Measurements from ENCODE around the gene AHCYL2.
"Not testable (repeated sequence)": the region's sequence is repeated elsewhere in the genome, so short reads cannot be mapped to it uniquely, and the experiment has no call there.

AHCYL2 gene

DNA sequence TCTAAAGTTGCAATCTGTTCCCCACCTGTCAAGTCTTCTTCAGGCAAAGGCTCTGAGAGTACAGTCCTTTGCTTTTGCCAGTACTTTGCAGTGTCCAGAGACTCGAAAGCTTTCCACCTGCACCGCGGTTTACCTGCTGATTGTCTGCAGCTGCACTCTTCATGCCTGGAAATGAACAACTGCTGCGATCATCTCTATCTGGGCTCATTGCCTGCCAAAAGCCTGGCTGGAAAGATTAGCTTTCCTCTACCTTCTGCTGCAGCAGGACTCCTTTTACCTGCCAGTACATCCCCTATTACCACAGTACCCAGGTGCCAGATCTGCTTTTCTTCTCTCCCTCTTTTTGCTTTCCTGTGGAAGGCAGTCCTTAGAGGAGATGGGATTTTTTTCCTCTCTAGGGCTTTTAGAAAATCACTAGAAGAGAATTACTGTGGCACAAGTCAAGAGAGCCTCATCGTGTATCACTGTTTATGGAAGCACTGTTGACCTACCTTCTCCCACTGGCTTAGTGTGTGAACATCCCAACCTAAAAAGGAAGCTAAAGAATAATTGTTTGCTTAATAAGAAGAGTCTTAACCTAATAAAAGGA, 211.6 kb downstream of the AHCYL2 start:
- no peak overlapping the region for H3K4me3 ChIP-seq (ENCODE audit: low read depth, low read length)
- DNase-seq (ENCODE audit: low read depth), result no peak

DNA sequence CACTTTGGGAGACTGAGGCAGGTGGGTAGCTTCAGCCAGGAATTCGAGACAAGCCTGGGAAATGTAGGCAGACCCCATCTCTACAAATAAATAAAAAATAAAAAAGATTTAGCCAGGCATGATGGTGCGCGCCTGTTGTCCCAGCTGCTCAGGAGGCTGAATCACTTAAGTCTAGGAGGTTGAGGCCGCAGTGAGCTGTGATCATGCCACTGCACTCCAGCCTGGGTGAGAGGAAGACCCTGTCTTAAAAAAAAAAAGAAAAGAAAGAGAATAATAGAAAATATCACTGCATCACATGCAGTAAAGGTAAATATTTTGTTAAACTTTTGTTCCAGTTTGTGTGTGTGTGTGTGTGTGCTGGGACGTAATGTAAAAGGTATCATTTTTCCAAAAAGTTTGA, 212.4 kb downstream of the AHCYL2 start:
- H3K4me3 ChIP-seq (ENCODE audit: low read depth, low read length), result no peak overlapping the region
- no peak for DNase-seq (ENCODE audit: low read depth)

DNA sequence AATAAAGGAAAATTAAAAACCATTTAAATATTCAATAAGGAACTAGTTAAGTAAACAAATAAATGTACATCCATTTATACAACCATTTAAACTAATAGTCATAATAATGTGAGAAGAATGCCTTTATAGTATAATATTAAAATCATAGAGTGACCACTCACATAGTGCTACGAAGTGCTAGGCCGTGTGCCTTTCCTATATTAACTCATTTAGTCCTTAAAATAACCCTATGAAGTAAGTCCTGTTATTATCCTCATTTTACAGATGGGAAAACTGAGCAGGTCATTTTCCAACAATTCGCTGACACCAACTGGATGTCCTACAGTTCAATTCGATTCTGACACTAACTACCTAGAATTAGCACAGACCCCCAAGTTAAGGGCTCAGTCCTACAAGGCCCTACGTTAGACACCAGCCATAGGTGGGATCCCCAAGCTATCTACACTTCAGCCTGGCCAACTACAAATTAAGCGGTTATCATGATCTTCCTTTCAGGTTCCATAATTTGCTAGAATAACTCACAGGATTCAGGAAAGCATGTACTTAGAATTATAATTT, 213.5 kb downstream of the AHCYL2 start:
- DNase-seq (ENCODE audit: low read depth), result no peak
- no peak overlapping the region for H3K4me3 ChIP-seq (ENCODE audit: low read depth, low read length)

DNA sequence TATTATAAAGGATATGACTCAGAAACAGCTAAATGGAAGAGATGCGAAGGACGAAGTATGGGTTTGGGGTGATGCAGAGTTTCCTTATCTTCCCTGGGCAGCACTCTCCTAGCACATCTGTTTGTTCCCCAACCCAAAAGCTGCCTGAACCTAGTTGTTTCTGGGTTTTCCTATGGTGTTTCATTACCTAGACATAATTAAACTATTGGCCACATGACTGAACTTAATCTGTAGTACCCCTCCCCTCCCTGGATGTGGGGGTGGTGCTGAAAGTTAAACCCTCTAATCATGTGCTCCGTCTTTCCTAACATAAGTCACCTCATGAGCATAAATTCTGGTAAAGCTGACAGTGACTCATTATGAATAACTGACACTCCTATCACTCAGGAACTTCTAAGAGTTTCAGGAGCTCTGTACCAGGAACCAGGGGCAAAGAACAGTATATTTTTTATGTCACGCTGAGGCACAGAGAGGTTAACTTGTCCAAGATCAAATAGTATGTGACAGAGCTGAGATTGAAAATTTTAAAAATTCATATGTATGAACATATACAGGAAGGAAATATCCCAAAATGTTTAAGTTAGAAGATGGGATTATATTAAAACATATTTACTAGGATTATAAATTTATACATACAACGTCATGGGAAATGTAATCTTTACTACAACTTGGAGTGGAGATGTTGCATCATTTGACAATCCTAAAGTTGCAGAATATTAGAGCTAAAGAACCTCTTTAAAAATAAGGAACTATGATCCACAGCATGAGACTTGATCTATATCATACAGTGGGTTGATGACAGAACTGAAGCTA, 214.2 kb downstream of the AHCYL2 start:
- H3K4me3 ChIP-seq (ENCODE audit: low read depth, low read length), result no peak overlapping the region
- DNase-seq (ENCODE audit: low read depth), result peak; percentile 34

DNA sequence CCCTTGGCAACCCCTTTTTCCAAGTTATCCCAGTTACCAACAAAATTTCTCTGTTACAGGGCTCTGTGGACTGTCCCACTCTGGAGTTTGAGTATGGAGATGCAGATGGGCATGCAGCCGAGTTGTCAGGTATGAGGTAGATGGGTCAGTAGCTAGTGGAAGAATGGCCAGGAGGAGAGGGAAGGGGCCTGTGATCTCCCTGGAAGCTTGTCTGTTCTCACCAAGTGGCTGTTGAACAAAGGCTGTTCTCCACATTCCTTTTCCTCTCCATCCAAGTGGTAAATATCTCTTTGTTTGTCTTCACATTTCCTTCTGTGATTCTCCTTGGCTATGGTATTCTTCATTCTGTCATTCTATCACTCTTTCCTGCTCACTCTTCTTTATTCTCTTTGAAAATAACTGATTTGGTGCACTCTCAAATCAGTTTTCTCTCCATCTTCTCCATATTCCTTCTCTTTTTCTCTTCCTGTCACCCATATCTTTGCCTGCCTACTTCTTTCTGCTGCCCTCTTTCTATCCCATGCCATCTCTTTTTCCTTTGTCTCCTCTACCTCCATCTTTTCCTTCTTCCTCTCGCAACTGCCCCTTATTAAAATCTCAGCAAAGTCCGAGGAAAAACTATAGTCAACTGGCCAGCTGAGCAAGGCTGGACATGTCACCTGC, 215.3 kb downstream of the AHCYL2 start:
- no peak for DNase-seq (ENCODE audit: low read depth)
- H3K4me3 ChIP-seq (ENCODE audit: low read depth, low read length), result no peak overlapping the region

DNA sequence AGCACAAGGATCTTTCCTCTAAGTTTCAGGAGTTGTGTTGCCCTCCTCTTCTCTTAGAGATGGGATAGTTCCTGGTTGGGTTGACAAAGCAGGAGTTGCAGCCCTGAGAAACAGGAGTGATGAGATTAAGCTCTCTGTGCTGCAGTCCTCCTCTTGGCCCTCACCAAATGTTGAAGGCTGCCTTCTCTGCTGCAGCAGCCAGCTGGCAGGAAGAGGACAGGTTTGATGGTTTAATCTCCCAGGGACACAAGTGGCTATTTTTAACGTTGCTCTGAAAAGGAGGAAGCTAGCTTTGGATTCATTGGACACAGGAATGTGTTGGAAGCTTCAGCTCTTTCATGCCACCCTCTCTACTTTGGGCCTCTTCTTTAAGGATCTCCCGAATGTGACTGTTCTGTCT, 218.8 kb downstream of the AHCYL2 start:
- DNase-seq (ENCODE audit: low read depth), result no peak
- no peak overlapping the region for H3K4me3 ChIP-seq (ENCODE audit: low read depth, low read length)

DNA sequence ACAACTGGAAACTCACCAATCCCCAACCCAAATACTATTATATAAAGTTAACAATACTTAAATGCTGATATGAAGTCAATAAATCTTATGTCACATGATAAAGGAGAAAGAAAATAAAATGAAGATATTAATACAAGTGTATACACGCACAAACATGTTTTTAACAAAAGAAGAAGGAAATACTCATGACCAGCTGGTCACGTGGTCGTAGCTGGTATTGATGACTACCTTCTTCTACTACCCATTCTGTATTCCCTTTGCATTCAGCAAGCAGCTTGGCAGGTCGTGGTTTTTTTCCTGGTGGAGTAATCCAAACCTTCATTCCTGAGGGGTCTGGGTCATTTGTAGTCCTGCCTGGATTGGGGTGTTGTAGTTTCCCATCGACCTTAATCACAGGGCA, 219.9 kb downstream of the AHCYL2 start:
- not testable (repeated sequence) for DNase-seq (ENCODE audit: low read depth); H3K4me3 ChIP-seq (ENCODE audit: low read depth, low read length)

DNA sequence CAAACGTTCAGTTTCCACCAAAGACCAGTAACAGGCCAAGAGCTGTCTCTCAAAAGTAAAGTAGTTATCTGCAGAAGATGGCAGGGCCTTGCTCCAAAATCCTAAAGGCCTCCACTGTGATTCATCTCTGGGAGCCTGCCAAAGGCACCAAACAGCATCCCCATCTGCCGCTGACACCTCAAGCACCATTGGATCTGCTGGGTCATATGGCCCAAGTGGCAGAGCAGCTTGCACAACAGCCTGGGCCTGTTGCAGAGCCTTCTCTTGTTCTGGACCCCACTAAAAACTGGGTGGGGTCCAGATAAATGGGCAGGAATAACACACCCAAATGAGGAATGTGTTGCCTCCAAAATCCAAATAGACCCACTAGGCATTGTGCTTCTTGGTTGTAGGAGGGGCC, 222.1 kb downstream of the AHCYL2 start:
- not testable (repeated sequence) for DNase-seq (ENCODE audit: low read depth); H3K4me3 ChIP-seq (ENCODE audit: low read depth, low read length)

DNA sequence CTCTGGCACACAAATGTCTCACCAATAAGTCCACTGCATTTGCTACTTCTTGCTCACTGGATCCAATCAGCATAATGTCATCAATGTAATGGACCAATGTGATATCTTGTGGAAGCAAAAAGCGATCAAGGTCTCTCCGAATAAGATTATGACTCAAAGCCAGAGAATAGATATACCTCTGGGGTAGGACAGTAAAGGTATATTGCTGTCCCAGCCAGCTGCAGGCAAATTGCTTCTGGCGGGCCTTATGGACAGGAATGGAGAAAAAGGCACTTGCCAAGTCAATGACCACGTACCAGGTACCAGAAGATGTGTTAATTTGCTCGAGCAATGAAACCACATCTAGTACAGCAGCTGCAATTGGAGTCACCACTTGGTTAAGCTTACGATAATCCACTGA, 222.6 kb downstream of the AHCYL2 start:
- DNase-seq (ENCODE audit: low read depth); H3K4me3 ChIP-seq (ENCODE audit: low read depth, low read length): not testable (repeated sequence)

DNA sequence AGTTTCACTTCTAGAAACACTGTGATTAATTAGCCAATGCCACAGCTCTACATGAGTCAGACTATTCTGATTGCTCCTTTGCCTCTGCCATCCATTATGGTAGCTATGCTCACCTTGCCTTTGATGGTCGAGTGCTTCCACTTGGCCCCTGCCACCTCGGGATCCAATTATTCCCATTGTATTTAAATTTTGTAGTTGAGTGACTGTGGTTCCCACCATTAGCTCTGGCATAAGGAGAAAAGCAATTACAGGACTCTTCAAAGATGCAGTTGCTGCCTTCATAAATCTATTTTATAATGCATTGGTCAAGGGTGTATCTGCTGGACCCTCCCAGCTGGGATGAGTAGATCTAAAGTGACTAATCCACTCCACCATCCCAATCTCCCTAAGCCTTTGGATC, 223.8 kb downstream of the AHCYL2 start:
- not testable (repeated sequence) for DNase-seq (ENCODE audit: low read depth); H3K4me3 ChIP-seq (ENCODE audit: low read depth, low read length)

DNA sequence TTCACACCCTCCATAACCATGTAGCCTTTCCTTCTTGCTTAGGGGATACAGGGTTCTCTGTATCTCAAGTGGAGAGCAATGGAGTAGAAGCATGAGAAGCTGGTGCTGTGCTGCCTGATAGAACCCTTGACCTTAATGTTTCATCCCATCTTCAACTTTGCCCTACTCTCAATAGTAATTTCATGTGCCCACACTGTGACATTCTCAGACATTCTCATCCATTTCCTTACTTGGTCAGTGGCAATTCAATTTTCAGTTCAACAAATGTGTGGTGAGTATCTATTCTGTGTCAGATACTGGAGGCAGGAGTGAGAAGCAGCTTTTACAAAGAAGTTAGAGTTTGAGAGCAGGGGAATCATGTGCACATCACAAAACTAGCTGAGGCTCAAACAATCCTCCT, 225.5 kb downstream of the AHCYL2 start:
- no peak for DNase-seq (ENCODE audit: low read depth)
- H3K4me3 ChIP-seq (ENCODE audit: low read depth, low read length), result no peak overlapping the region

DNA sequence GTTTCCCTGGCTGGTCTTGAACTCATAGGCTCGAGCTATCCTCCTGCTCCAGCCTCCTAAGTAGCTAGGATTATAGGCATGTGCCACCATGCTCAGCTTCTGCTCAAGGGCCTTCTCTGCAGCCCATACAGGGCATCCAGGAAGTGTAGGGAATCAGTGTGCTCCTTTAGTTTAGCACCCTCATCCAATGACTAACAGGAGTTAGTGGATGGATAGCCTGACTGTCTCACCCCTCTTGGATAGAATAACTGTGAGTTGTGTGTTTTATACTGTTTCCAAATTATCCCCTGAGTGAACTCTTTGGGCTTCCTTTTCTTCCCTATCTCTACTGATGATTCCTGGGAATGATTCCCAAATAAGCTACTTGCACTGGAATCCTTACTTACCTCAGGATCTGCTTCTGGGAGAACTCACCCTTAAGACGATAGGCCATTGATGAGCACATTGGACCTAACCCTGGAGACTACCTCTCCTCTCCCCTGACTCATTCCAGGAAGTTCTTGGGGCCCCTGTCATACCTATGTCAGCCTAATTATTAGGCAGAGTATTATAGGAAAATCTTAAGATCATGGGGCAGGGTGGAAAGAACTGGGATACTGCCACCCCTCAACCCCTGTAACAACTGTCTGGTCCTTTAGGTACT, 227.9 kb downstream of the AHCYL2 start:
- no peak overlapping the region for H3K4me3 ChIP-seq (ENCODE audit: low read depth, low read length)
- DNase-seq (ENCODE audit: low read depth), result no peak

DNA sequence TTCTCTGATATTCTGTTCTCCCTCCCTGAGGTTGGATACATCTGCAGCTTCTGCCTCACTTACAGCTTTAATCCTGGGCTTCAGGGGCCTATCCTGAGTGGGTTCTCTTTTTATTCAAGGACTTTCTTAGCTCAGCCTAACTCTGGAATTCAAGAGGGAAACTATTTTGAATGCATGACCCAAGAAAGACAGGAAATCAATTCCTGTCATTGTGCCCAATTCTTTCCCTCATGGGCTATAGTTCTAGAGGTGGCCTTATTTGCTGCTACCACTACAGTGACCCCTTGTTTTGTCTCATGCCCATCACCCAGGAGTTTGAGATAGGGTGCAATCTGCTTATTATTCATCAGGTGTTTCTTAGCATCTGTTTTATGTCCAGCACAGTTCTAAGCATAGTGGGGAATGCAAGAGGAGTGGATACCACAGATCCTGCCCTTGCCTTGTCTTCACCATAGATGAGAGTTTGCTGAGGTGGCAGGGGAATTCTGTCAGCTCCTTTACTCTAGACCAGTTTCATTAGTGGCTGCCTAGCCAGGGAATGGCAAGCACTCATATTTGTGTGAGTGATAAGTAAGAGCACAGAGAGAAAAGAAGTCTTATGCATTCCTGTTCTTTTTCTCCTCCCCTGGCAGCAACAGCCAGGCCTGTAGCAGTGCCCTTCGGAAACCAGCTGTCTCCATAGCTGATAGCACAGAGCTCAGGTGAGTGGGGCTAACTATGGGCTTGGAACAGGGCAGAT, 228.8 kb downstream of the AHCYL2 start:
- H3K4me3 ChIP-seq (ENCODE audit: low read depth, low read length), result no peak overlapping the region
- DNase-seq (ENCODE audit: low read depth), result no peak

DNA sequence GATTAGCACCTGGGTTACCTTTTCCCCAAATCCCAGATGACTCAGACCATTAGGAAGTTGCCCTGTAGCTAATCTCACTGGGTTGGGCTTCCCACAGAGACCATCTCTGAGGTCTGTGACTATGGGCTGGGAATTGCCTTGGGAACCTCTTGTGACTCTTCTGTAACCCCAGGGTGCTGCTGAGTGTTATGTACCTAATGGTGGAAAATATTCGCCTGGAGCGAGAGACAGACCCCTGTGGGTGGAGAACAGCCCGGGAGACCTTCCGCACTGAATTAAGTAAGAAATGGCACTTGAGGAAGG, 229.4 kb downstream of the AHCYL2 start:
- H3K4me3 ChIP-seq (ENCODE audit: low read depth, low read length), result no peak overlapping the region
- DNase-seq (ENCODE audit: low read depth), result no peak

DNA sequence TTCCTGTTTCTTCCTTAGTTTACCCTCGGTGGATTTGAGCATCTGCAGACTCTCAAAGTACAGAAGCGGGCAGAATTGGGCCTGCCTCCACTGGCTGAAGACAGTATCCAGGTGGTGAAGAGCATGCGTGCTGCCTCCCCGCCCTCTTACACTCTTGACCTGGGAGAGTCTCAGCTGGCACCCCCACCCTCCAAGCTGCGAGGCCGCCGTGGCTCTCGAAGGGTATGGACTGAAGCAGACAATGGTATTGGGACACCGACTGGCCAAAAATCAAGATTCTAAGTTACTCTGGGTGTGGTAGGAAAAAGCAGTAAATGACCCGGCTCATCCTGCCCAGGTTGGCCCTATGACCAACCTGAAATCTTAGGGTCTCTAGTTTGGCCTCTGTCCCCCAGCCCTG, 231.6 kb downstream of the AHCYL2 start:
- DNase-seq (ENCODE audit: low read depth), result no peak
- H3K4me3 ChIP-seq (ENCODE audit: low read depth, low read length), result no peak overlapping the region

DNA sequence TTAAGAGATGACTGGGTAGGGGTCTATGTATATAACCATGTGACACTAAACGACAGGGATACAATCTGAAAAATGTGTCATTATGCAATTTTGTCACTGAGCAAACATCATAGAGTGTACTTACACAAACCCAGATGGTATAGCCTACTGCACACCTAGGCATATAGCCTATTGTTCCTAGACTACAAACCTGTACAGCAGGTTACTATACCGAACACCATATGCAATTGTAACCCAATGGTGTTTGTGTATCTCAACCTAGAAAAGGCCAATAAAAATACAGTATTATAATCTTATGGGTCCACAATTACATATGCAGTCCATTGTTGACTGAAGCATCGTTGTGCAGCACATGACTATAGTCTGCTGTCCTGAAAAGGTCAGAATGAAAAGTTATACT, 232.3 kb downstream of the AHCYL2 start:
- no peak for DNase-seq (ENCODE audit: low read depth)
- no peak overlapping the region for H3K4me3 ChIP-seq (ENCODE audit: low read depth, low read length)

DNA sequence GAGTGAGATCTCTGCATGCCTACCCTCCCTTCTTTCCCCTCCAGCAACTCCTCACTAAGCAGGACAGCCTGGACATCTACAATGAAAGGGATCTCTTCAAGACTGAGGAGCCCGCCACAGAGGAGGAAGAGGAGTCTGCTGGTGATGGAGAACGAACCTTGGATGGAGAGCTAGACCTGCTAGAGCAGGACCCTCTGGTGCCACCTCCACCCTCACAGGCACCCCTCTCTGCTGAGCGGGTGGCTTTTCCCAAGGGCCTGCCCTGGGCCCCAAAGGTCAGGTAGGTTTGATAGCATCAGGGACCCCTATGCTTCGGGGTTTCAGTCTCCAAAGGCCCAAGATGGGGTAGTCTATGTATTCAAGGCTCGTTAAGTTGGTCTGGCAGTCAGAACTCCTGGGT, 233.3 kb downstream of the AHCYL2 start:
- no peak overlapping the region for H3K4me3 ChIP-seq (ENCODE audit: low read depth, low read length)
- no peak for DNase-seq (ENCODE audit: low read depth)

DNA sequence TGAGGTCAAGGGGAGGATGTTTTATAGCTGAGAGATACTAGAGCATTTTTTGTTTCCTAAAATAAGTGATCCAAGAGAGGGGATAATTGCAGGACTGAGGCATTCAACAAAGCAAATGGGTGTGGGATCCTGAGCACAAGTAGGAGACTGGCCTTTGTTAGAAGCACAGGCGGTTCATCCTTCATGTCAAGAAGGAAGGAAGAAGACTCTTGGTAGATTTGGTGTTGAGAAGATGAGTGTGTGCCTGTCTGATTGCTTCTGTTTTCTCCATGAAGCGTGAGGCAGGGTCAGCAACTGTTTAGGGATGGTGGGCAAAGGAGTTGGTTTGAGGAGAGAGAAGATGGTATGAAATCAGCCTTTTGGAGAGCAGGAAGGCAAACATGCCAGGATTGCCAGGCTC, 237.0 kb downstream of the AHCYL2 start:
- H3K4me3 ChIP-seq (ENCODE audit: low read depth, low read length), result no peak overlapping the region
- DNase-seq (ENCODE audit: low read depth), result no peak

DNA sequence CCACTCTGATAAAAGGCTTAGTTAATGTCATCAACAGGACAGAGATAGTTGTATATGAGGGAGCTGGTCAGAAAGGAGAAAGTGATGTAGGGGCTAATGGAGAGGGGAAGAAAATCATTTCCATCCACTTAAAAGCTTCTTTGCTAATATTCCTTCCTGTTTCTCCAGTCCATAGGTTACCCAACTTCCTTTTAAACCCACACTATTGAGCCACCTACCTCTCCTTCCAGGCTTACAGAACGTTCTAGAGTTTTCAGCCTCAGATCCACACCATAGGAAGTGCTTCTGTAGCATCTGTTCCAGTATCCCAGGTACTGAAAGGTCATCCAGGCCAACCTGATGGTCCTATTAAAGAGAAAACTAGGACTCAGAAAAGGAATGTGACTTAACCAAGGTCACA, 237.6 kb downstream of the AHCYL2 start:
- H3K4me3 ChIP-seq (ENCODE audit: low read depth, low read length), result no peak overlapping the region
- DNase-seq (ENCODE audit: low read depth), result no peak

DNA sequence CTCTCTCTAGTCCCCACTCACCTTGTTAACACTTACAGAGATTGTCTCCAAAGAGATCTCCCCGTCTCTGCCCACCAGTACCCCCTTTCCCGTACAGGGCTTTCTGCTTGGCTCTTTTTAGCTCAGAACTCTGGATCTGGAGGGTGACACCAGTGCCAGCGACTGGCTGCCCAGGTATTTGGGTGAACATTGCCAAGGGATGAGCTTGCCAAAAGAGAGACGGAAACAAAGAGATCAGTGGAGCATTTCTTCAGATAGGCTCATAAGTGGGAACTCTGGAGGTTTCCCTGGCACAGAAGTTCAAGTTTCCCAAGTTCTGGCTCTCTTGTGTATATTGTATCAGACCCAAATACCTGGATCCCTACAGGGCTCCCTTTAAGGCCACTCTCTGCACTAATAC, 239.4 kb downstream of the AHCYL2 start:
- no peak overlapping the region for H3K4me3 ChIP-seq (ENCODE audit: low read depth, low read length)
- DNase-seq (ENCODE audit: low read depth), result no peak
